ENCODE data around the gene FCGR2B.
"Not testable (repeated sequence)": the region's sequence is repeated elsewhere in the genome, so short reads cannot be mapped to it uniquely, and the experiment has no call there.

FCGR2B gene

DNA sequence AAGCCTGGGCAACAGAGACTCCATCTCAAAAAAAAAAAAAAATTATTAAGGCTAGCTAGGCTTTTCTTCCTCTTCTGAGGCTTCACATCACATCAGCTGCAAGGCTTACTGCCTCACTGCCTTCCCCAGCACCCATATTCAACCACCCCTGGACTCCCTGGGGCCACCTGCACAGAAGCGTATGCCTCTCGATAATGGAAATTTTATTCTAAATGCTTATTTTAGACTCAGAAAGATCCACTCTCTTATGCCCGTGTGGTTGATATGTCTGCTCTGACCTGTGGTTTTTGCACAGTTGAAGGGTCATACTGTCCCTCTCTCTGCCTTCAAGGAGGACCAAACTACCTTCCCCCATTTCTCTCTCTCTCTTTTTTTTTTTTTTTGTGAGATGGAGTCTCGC lies 42.6 kb downstream of the FCGR2B start:
- DNase-seq (ENCODE audit: low read depth, low spot score) = no peak

DNA sequence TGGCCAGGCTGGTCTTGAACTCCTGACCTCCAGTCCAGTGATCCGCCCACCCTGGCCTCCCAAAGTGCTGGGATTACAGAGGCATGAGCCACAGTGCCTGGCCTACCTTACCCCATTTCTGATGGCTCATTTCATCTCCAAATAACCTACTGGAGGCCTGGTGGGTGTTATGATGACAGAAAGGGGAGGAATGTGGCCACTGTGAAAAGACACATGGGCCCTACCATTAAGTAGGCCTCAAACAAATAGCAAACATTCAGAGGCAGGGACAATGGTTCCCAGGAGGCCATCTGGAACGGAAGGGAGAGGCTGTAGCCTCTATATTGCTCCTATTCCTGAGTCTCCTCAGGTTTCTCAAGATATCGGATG lies 43.2 kb downstream of the FCGR2B start:
- no peak for DNase-seq (ENCODE audit: low read depth, low spot score)

DNA sequence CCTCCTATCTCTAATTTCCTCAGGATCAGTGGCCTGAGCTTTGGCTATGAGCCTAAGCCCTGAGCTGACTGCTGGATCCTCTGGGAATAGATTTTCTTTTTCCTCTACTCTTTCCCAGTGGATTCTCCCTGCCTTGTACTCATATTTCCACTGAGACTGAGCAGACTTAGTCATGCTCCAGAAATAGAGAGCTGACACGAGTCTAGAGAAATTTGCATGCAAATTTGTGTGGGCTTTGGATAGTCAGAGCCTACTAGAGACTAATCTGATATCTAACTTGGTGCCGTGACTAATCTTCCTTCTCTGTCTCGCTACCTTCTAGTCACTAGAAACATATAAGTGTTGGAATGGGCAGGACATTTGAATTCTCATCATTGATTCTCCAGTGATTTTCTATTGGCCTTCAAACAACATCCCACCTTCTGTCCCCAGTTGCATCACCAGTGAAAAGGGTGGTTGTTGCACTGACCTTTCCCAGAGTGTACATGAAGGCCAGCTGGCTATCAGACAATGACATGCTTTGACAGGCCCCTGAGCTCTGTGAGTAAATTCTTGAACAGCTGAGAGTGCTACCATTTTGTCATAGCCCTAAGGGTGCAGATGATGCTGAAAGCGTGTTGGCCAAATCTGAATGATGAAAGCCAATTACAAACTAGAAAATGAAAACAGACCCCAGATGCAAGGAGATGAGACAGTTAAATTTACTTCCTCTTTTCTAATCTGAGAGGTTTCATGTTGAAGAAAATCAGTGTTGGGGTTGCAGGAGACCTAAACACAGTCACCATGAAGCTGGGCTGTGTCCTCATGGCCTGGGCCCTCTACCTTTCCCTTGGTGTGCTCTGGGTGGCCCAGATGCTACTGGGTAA lies 43.8 kb downstream of the FCGR2B start, which contains the start of gene FCRLA:
Gene FCRLA, plus strand, starts transcription at position 748 of the 866 bp plus-strand sequence. Its CDS starts 36 bp downstream, at position 784.
- DNase-seq (ENCODE audit: low read depth, low spot score) = no peak

DNA sequence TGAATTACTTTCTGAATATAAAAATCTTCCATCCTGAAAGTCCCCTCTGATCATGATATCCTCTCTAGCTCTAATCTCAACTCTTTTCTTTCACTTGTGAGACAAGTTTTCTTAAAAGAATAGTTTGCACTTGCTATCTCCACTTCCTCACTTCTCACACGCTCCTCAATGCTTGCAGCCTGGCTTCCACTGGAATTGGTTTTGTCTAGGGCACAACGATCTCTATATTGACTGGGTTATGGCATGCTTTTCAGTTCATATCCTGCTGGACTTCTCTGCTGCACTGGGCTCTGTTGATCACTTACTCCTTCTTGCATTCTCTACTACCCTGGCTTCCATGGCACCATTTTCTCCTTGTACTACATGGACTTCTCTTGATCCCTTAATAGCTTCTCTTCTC lies 44.6 kb downstream of the FCGR2B start:
- DNase-seq (ENCODE audit: low read depth, low spot score) = no peak

DNA sequence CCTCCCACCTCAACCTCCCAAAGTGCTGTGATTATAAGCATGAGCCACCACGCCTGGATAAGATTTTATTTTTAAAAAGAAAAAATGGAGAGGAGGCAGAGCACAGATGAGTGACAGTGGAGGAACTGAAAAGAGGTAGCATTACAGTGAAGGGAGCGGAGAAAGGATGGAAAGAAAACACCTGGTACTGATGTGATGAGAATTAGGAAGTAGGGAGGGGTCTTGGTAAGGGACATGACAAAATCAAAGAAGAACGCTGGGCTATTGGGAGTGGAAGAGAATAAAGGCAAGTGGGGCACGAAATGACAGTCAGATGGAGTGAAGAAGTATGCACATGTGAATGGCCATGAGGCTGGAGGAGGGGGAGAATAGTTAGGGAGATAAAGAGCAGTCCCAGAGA lies 46.4 kb downstream of the FCGR2B start:
- no peak for DNase-seq (ENCODE audit: low read depth, low spot score)

DNA sequence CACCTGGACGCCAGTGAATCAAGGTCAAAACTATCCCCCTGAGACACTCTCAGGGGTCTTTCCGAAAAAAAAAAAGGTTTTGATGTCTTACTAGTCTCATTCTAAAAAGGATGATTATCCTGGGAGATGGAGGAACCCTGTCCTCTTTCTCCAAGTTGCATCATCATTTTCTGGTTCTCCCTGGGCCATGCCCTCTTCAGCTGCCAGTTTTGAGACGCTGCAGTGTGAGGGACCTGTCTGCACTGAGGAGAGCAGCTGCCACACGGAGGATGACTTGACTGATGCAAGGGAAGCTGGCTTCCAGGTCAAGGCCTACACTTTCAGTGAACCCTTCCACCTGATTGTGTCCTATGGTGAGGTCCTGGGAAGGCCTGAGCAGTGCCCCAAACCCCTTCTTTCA lies 47.6 kb downstream of the FCGR2B start:
- no peak for DNase-seq (ENCODE audit: low read depth, low spot score)

DNA sequence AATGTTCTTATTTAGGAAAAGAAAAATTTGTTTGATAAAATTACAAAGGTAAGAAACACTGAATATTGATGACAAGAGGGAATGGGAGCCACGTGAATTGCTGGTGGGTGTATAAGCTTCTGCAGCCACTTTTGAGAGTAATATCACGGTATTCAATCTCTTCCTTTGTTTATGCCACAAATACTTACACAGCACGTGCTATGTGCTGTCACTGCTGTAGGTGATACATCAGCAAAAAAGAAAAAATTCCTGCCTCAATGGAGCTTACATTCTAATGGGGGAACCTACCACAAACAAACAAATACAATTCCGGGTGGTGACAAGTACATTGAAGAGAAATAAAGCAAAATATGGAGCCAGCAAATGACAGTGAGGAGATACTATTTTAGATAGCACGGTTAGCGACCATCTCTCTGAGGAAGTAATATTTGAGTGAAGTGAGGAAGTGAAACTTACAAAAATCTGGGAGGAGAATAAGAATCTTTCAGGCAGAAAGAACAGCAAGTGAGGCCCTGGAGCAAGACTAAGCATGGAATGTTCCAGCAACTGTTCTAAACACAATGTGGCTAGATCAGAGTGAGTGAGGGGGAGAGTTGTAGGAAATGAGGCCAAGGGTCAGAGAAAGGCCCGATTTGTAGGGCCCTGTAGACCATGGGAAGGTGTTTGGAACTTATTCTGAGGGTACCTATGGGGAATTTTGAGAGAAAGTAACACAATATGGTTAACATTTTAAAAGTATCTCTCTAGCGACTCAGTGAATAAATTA lies 55.8 kb downstream of the FCGR2B start:
- no peak for DNase-seq (ENCODE audit: low read depth, low spot score)

DNA sequence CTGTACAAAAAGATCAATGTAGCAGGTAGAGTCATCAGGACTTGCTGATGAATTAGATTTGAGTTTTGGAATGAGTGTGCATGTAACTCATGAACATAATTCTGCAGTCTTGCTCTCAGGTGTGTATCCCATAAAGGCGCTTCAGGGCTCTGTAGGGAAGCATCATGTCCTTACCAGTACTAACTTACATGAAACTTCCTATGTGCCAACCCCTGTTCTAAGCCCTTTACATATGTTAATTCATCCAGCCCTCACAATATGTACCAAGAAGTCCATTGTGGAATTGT lies 56.3 kb downstream of the FCGR2B start:
- DNase-seq (ENCODE audit: low read depth, low spot score) = no peak

DNA sequence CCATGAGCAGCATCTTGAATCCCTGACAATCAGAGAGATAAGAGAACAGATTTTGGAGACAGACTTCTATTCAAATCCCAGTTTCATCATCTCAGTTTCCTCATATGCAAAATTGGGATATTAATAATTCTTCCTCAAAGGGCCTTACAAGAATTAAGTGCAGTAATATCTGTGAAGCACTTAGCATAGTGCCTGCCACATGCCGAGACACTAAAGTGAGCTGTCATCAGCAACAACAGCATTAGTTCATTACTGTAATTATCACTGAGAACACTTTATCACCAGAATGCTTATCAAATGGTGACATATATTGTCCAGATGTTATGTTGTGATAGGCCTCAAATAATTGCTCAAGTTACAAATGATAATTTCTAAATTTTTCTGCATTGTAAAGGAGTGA lies 57.5 kb downstream of the FCGR2B start:
- DNase-seq (ENCODE audit: low read depth, low spot score) = no peak

DNA sequence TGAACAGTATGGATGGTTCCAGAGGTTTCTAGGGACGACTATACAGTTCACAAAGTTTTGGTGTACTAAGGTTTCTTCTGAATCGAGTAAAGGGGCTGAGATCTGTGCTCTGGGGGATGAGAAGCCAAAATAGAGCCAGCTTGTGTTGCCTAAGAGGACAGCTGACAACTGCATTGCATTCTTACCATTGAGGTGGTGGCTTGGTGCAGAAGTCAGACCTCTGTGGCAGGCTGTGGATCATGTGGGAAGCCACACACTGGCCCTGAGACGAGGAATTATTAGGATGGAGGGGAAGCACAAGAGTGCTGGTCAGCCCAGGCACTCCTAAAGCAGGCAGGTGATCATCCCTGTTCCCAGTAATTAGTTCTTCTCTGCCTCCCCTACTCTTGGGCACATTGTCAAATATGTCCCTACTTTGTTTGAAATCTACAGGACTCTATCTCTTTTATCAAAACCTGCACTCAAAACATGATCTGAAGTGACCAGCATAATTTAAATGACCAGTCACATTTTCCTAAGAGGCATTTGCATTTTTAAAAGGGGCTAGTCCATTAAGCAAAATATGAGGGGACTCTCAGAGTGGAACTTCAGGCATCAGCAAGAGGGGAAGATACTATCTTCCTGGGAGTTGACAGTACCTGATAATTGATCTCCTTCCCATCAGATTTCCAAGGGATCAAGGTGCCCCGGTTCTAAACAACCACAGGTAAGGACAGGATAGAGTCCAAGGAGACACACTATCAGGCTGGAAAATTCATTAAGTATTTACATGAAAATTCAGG lies 58.2 kb downstream of the FCGR2B start, which contains the start of gene FCRLB:
Gene FCRLB, plus strand, starts transcription at position 589 of the 782 bp plus-strand sequence. CDS start 1,129 bp downstream, outside the sequence.
- DNase-seq (ENCODE audit: low read depth, low spot score) = no peak

DNA sequence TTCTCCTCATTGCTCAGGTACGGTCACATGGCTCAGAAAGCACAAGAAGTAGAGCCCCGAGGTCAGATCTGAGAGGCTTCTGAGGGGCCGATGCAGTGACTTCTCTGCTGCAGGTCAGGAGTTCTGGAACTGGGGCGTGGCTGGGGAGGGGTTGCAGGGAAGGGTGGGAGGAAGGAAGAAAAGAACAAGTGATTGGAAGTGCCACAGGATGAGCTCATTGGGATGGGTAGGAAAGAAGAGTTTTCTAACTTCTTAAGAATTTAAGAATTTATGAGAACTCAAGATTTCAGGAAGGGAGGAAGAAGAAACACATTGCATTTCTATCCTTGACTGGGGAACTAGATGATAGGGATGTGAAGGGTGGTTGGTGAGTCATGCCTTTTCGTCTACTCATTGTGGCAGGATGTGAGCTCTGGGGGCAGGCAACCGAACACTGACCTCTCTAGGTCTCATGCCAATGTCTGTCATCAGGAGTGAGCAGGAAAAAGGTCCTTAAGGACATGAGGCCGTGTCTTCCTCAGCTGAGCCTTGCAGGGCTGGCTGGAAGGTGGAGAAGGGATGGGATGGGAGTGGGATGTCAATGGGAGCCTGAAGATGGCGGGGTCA lies 58.9 kb downstream of the FCGR2B start:
- DNase-seq (ENCODE audit: low read depth, low spot score) = no peak

DNA sequence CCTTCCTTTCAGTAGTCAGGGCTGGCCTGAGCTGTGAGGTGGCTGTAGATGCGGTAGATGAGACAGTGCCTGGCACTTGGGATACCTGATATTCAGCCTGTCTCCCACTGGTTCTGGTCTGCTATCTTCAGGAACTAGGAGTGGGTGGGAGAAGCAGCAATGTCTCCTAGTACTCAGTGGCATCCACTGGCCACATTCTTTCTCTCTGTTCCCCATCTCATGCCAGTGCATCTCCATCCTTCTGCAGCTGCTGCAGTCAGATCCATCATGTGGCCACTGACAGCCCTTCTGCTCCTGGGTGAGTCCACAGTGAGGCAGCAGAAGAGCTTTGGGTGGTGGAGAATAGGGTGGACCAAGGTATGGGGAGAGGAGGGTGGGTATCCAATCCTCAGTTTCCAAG lies 59.5 kb downstream of the FCGR2B start:
- DNase-seq (ENCODE audit: low read depth, low spot score) = no peak

DNA sequence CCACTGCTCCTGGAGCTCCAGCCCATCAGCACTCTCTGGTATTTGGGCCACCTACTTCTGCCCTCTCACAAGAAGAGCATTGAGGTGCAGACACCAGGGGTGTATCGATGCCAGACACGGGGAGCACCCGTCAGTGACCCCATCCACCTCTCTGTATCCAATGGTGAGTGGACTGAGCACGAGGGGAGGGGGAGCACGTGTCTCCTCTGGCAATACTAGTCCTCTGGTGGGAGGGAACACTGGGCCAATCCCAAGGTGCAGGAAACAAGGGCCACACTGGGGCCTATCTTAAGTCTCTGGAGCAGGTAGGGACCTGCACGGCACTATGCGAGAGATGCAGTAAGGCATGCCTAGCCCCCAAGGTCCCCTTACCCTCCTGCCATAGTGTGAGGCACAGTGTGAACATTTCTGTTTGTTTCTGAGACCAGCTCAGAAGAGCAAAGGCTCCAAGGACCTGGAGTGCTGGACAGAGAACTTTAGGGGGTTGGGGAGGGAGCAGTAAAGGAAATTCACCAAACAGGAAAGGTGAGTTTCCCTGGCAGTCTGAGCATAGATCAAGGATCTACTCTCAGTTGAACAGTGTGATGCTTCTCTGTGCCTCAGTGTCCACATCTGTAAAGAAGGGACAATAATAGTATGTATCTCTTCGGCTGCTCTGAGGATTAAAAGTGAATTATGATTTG lies 60.7 kb downstream of the FCGR2B start:
- DNase-seq (ENCODE audit: low read depth, low spot score) = no peak

DNA sequence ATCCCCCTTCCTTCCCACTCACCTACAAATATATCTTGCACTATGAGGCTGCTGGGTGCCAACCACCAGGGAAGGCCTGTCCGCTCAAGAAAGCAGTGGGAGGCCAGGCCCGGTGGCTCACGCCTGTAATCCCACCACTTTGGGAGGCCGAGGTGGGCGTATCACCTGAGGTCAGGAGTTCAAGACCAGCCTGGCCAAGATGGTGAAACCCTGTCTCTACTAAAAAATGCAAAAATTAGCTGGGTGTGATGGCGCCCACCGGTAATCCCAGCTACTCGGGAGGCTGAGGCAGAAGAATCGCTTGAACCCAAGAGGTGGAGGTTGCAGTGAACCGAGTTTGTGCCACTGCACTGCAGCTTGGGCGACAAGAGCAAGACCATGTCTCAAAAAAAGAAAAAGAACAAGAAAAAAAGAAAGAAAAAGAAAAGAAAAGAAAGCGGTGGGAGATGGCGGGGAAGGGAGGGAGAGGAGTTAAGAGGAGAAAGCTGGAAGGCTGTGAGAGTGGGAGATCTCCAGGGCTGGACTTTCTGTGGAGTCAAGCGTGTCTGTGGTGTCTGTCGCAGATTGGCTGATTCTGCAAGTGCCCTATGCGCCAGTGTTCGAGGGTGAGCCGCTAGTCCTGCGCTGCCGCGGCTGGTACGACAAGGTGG lies 62.4 kb downstream of the FCGR2B start:
- DNase-seq (ENCODE audit: low read depth, low spot score) = not testable (repeated sequence)

DNA sequence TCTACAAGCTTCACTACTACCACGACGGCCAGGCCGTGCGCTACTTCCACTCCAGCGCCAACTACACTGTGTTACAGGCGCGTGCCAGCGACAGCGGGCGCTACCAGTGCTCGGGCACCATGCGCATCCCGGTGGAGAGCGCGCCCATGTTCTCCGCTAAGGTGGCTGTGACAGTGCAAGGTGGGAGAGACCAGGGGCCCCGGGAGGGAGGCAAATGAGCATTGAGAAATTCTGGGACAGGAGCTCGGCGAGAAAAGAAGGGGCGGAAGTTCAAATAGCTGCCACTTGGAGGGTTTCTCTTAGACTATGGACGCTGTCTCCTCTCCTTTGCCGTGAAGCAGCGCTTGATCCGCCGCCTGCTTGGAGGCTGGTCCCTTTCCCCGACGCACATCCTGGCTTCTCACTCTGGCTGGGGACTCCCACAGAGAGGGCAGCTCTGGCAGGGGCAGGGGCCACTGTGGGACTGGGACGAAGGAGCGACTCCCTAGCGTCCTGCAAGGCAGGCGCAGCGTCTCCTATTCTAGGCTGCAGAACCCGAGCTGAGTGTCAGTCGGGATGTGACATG lies 63.0 kb downstream of the FCGR2B start:
- DNase-seq (ENCODE audit: low read depth, low spot score) = no peak

DNA sequence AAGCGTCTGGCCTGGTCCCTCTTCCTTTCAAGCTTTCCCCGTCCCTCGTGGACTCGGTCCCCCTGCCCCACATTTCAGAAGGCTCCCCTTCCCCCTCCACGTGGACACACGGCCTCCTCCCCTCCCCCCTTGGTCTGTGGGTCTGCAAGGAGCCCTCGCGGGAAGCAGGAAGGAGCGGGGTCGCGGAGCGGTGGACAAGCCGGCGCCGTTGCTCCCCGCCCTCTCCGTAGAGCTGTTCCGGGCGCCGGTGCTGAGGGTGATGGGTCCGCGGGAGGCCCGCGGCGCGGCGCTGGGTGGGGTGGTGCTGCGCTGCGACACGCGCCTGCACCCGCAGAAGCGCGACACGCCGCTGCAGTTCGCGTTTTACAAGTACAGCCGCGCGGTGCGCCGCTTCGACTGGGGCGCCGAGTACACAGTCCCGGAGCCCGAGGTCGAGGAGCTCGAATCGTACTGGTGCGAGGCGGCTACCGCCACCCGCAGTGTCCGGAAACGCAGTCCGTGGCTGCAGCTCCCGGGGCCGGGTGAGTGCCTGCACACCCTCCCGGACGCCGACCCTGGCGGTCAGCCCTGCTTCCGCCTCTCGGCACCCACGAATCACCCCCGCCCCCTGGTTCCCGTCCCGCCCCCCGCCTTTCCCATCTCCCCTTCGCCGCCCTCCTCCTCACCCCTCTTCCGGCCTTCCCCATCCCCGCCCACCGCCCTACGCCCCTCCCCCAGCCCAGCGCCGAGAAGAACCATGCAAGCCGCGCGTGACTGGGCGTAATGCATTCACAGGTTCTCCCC lies 63.7 kb downstream of the FCGR2B start:
- DNase-seq (ENCODE audit: low read depth, low spot score) = no peak

DNA sequence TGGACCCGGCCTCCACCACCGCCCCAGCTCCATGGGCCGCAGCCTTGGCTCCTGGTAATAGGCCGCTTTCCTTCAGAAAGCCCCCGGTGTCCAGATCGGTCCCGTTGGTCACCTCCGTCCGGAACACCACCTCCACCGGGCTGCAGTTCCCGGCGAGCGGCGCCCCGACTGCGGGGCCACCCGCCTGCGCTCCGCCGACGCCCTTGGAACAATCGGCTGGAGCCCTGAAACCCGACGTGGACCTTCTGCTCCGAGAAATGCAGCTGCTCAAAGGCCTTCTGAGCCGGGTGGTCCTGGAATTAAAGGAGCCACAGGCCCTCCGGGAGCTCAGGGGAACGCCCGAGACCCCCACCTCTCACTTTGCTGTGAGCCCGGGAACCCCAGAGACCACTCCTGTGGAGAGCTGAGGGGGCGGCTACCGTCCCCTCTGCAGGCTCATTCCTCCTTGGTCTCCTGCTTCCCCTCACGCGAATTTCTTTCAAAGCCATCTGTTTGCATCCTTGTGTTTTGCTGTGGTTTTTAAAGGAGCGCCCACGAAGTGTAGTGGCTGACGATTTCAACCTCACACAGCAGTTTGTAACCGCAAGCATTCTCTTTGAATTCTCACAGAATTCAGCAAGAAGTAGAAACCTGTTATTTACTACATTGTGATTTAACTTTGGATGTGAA lies 64.4 kb downstream of the FCGR2B start:
- no peak for DNase-seq (ENCODE audit: low read depth, low spot score)

Measured in activated CD4-positive, CD25-positive, alpha-beta regulatory T cell treated with anti-CD3 and anti-CD28 coated beads, Interleukin-2, amount 50 U/mL, for 16 hours (primary cell).